Lower lobe of right lung (tissue), 2 donors: Measurements from ENCODE around the gene DCAF15. TPM values are rescaled to one million over a fixed set of nuclear protein-coding genes. Genes with fewer than 3 reads are reported as not detected.

Source experiments
- ATAC-seq, 2 donors: fragments of 200-7000 bp; cut with Tn5 transposase; one replicate each; pipeline ENCODE4 v1.9.1; 2020 to 2022; ENCODE audit warnings: mild to moderate bottlenecking in 2 of 2, moderate library complexity in 2 of 2
- DNase-seq: peaks from one replicate; pipeline ENCODE4 v3.0.0-alpha.2; 2020
- H3K27ac ChIP-seq: fragments of 200-600 bp; one replicate; pipeline ENCODE4 v1.8.0; 2022
- H3K27me3 ChIP-seq: fragments of 200-600 bp; one replicate; pipeline ENCODE4 v1.8.0; 2022; ENCODE audit warnings: low read depth
- H3K36me3 ChIP-seq: fragments of 200-600 bp; one replicate; pipeline ENCODE4 v1.8.0; 2022; ENCODE audit warnings: mild to moderate bottlenecking
- H3K4me1 ChIP-seq: fragments of 200-600 bp; one replicate; pipeline ENCODE4 v1.8.0; 2022
- H3K4me3 ChIP-seq: fragments of 200-600 bp; one replicate; pipeline ENCODE4 v1.8.0; 2022; ENCODE audit warnings: mild to moderate bottlenecking
- H3K9me3 ChIP-seq: fragments of 200-600 bp; one replicate; pipeline ENCODE4 v1.8.0; 2022
- intact Hi-C: fragments of 100-400 bp; cut with DNase I; formaldehyde crosslinking; loops from one replicate; pipeline ENCODE4 v1.11.0; 2022
- total RNA-seq: library from RNA; stranded (reverse); fragmentation: NEBNext Ultra II Directional; extraction: Animal tissue kit (Norgen Biotek cat#: 25700); gene quantifications from one replicate; pipeline ENCODE4 v1.2.1, GENCODE V29; 2021
- TF ChIP-seq, protein P1 (sequence below): fragments of 200-600 bp; IDR thresholded peaks from one replicate; pipeline ENCODE4 v1.8.0; 2022; ENCODE audit warnings: antibody characterized with exemption, mild to moderate bottlenecking
- donor health status: DM: no; HTN: yes; CAD: no; lungs with severe emphysema.

Gene DCAF15
- total RNA-seq, 1 donor from 2014 or later, result 28.4 TPM

DNA sequence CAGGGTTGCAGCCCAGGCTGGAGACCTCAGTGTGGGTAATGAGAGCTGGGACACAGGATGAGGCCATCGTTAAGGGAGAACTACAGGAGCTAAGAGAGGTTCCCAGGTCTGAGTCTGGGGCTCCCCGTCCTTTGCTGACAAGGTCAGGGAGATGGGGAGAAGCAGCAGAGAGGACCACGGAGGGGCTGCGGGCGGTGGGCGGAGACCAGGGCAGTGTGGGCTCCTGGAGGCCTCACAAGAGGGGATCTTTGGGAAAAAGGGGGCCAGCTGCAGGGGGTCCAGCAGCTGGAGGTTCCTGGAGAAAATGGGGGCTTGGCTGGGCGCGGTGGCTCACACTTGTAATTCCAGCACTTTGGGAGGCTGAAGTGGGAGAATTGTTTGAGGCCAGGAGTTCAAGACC lies 37.8 kb downstream of the DCAF15 start:
- H3K4me3 ChIP-seq, result no peak overlapping the region
- intact Hi-C loops, result no loop called here
- no peaks in the 10 kb centered on the region for H3K27me3 ChIP-seq
- peaks cover 34% of the 10 kb centered on the region for H3K4me1 ChIP-seq
- no peaks in the 10 kb centered on the region for H3K9me3 ChIP-seq
- TF ChIP-seq, protein P1, sequence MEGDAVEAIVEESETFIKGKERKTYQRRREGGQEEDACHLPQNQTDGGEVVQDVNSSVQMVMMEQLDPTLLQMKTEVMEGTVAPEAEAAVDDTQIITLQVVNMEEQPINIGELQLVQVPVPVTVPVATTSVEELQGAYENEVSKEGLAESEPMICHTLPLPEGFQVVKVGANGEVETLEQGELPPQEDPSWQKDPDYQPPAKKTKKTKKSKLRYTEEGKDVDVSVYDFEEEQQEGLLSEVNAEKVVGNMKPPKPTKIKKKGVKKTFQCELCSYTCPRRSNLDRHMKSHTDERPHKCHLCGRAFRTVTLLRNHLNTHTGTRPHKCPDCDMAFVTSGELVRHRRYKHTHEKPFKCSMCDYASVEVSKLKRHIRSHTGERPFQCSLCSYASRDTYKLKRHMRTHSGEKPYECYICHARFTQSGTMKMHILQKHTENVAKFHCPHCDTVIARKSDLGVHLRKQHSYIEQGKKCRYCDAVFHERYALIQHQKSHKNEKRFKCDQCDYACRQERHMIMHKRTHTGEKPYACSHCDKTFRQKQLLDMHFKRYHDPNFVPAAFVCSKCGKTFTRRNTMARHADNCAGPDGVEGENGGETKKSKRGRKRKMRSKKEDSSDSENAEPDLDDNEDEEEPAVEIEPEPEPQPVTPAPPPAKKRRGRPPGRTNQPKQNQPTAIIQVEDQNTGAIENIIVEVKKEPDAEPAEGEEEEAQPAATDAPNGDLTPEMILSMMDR, result no peak
- peaks cover 26% of the 10 kb centered on the region for H3K36me3 ChIP-seq
- H3K27ac ChIP-seq, result no peak overlapping the region
- DNase-seq (no peak), ATAC-seq (no peak)

GRCh38 chr19:13992025-13992424 lies 39.7 kb downstream of the DCAF15 start:
- Histone ChIP-seq H3K4me1 (peaks cover 16% of the 10 kb centered on the region), H3K27me3 (no peaks in the 10 kb centered on the region), H3K27ac (no peak overlapping the region), H3K9me3 (no peaks in the 10 kb centered on the region), H3K36me3 (peaks cover 34% of the 10 kb centered on the region), H3K4me3 (no peak overlapping the region)
- no peak for DNase-seq
- no peak for ATAC-seq
- intact Hi-C loops, result no loop called here
- TF ChIP-seq, protein P1, result no peak

DNA sequence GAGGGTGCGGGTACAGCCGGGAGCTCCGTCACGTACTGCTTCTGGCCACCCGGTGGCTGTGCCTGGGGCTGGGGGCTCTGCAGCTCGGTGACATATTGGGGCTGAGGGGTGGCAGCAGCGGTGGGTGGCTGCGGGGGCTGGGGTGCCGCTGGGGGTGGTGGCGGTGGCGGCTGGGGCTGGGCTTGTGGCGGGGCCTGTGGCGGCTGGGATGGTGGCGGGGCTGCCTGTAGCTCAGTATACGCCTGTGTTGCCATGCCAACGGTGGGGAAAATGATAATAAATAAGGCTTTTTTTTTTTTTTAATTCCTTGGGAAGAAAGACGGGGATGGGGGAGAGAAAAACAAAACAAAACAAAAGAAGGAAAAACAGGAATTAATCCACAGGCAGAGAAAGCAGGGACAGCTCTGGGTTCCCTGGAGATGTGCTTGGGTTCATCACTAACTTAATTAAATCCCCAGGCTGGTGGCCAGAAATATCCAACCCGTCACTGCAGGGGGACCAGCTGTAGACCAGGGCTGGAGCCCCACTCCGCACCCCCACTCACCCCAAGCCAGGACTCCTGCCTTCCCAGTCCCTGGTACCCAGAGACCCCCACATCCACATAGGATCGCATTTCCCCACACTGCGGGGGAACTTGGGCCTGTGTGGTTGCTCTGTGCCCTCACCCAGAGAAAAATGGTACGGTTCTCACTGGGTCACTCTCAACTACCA lies 41.4 kb downstream of the DCAF15 start:
- Histone ChIP-seq H3K4me1 (no peaks in the 10 kb centered on the region), H3K9me3 (peaks cover under 1% of the 10 kb centered on the region), H3K27ac (no peak overlapping the region), H3K4me3 (no peak overlapping the region), H3K36me3 (peaks cover 43% of the 10 kb centered on the region), H3K27me3 (no peaks in the 10 kb centered on the region)
- intact Hi-C loops, result no loop called here
- TF ChIP-seq, protein P1, result no peak
- no peak for ATAC-seq
- DNase-seq, result no peak

- ATAC-seq (no peak), DNase-seq (no peak)
- TF ChIP-seq, protein P1, result no peak
- intact Hi-C loops, result no loop called here
- Histone ChIP-seq H3K36me3 (peaks cover 43% of the 10 kb centered on the region), H3K27me3 (no peaks in the 10 kb centered on the region), H3K4me3 (no peak overlapping the region), H3K27ac (no peak overlapping the region), H3K4me1 (no peaks in the 10 kb centered on the region), H3K9me3 (peaks cover 8% of the 10 kb centered on the region)
Observed at GRCh38 chr19:13995017-13995728, 42.9 kb downstream of the DCAF15 start.

DNA sequence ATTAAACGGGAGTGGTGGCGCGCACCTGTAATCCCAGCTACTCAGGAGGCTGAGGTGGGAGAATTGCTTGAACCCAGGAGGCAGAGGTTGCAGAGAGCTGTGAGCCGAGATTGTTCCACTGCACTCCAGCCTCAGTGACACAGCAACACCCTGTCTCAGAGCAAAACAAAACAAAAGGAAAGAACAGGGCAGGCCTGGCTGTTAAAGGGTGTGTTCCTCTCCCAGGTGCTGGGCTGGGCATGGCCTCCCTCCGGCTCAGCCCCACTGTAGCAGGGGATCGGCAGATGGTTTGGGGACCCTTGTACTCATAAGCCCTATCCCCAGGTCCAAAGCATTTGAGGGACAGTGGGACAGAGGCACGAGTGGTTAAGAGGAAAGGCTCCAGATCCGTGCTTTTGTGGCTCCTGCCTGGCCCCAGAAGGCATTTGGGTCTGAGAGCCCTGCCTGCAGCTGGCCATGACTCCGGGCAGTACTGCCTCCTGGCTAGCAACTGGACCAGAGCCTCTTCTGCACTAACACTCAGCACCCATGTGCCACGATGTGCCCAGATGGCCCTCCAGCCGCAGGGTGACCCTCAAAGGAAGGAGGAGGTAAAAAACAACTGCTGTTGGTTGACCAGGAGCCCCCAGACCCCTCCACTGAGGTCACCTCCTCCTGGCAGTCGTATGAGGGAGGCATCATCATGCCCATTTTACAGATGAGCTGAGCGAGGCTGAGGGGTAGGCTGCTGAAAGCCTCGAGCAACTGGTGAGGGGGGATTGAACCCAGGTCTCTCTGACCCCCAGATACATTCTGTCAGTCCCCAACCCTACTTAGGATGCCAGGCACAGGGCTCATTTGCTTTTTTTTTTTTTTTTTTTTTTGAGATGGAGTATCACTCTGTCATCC lies 43.8 kb downstream of the DCAF15 start:
- ATAC-seq (no peak), DNase-seq (no peak)
- TF ChIP-seq, protein P1, result no peak
- Histone ChIP-seq H3K27me3 (no peaks in the 10 kb centered on the region), H3K4me1 (no peaks in the 10 kb centered on the region), H3K27ac (no peak overlapping the region), H3K36me3 (peaks cover 37% of the 10 kb centered on the region), H3K4me3 (no peak overlapping the region), H3K9me3 (peaks cover 8% of the 10 kb centered on the region)
- intact Hi-C loops, result no loop called here
